Peyer's patch (tissue), 4 donors: ENCODE results near the gene CCDC85A. TPM values are rescaled to one million over a fixed set of nuclear protein-coding genes. Genes with fewer than 3 reads are reported as not detected.

Experiments
- DNase-seq, 3 donors: peaks; one replicate each; pipeline ENCODE4 v3.0.0-alpha.2; 2017 to 2019
- H3K27ac ChIP-seq, 4 donors: fragments of 200-600 bp; sonication (generic); one replicate each; pipeline ENCODE4 v1.5.1; 2016 to 2019
- H3K27me3 ChIP-seq, 2 donors: fragments of 200-600 bp; sonication (generic); one replicate each; pipeline ENCODE4 v1.5.1; 2019
- H3K36me3 ChIP-seq, 3 donors: fragments of 200-600 bp; sonication (generic); one replicate each; pipeline ENCODE4 v1.5.1; 2016 to 2019
- H3K4me1 ChIP-seq, 4 donors: fragments of 200-600 bp; sonication (generic); one replicate each; pipeline ENCODE4 v1.5.1; 2016 to 2019
- H3K4me3 ChIP-seq, 4 donors: fragments of 200-600 bp; sonication (generic); 1 replicate in 3 of 4; 2 replicates in 1 of 4; pipeline ENCODE4 v1.5.1; 2016 to 2019; ENCODE audit warnings: mild to moderate bottlenecking in 1 of 4
- H3K9me3 ChIP-seq, 4 donors: fragments of 200-600 bp; sonication (generic); one replicate each; pipeline ENCODE4 v1.5.1; 2016 to 2019; ENCODE audit warnings: mild to moderate bottlenecking in 1 of 4
- CTCF ChIP-seq, 6 experiments: fragments of 450-650 bp in 4 of 6; fragments of 200-600 bp in 2 of 6; sonication (generic) in 1 of 6; IDR thresholded peaks; one replicate each; pipeline ENCODE4 v1.5.1; 2017 to 2019; ENCODE audit warnings: antibody characterized with exemption in 6 of 6, mild to moderate bottlenecking in 3 of 6, moderate library complexity in 1 of 6
- POLR2A ChIP-seq, 2 donors: fragments of 450-650 bp; IDR thresholded peaks; one replicate each; pipeline ENCODE4 v1.5.1; 2017; ENCODE audit warnings: antibody characterized with exemption in 2 of 2, mild to moderate bottlenecking in 2 of 2, moderate library complexity in 2 of 2
- total RNA-seq, 4 donors: library from RNA; depleted of rRNA; stranded (reverse); fragments of >200 nt; gene quantifications; one replicate each; pipeline ENCODE4 v1.1.0, GENCODE V29; 2016

CCDC85A gene
- total RNA-seq, 4 donors from 2014 or later, result 1.1 to 1.7 (median 1.1) TPM; not detected in 1

GRCh38 chr2:56206250-56206649 is 22.5 kb downstream of the CCDC85A start:
- DNase-seq, result no peak
- no peaks in the 10 kb centered on the region for H3K9me3 ChIP-seq
- no peak for TF ChIP-seq POLR2A (IDR thresholded peaks at IDR 0.05)
- TF ChIP-seq CTCF (IDR thresholded peaks at IDR 0.05), result no peak
- H3K4me3 ChIP-seq, result no peak overlapping the region
- H3K4me1 ChIP-seq, result no peaks in the 10 kb centered on the region
- H3K36me3 ChIP-seq, result no peaks in the 10 kb centered on the region
- no peaks in the 10 kb centered on the region for H3K27me3 ChIP-seq
- no peak overlapping the region for H3K27ac ChIP-seq

- Histone ChIP-seq H3K4me1 (no peaks in the 10 kb centered on the region), H3K27ac (no peak overlapping the region), H3K36me3 (no peaks in the 10 kb centered on the region), H3K9me3 (no peaks in the 10 kb centered on the region), H3K27me3 (no peaks in the 10 kb centered on the region), H3K4me3 (no peak overlapping the region)
- no peak for TF ChIP-seq CTCF (IDR thresholded peaks at IDR 0.05)
- TF ChIP-seq POLR2A (IDR thresholded peaks at IDR 0.05), result no peak
- no peak for DNase-seq
Observed at GRCh38 chr2:56207760-56208159, 24.0 kb downstream of the CCDC85A start.

GRCh38 chr2:56208380-56208779 is 24.6 kb downstream of the CCDC85A start:
- Histone ChIP-seq H3K27ac (no peak overlapping the region), H3K36me3 (no peaks in the 10 kb centered on the region), H3K4me3 (no peak overlapping the region), H3K9me3 (no peaks in the 10 kb centered on the region), H3K27me3 (no peaks in the 10 kb centered on the region), H3K4me1 (no peaks in the 10 kb centered on the region)
- DNase-seq, result no peak
- TF ChIP-seq CTCF (IDR thresholded peaks at IDR 0.05), result no peak
- TF ChIP-seq POLR2A (IDR thresholded peaks at IDR 0.05), result no peak

- Histone ChIP-seq H3K36me3 (no peaks in the 10 kb centered on the region), H3K4me3 (no peak overlapping the region), H3K4me1 (no peaks in the 10 kb centered on the region), H3K27ac (no peak overlapping the region), H3K9me3 (no peaks in the 10 kb centered on the region), H3K27me3 (no peaks in the 10 kb centered on the region)
- DNase-seq, result no peak
- TF ChIP-seq CTCF (IDR thresholded peaks at IDR 0.05), result no peak
- no peak for TF ChIP-seq POLR2A (IDR thresholded peaks at IDR 0.05)
Observed at GRCh38 chr2:56209701-56210100, 25.9 kb downstream of the CCDC85A start.

- no peaks in the 10 kb centered on the region for H3K4me1 ChIP-seq
- H3K4me3 ChIP-seq, result no peak overlapping the region
- H3K27ac ChIP-seq, result no peak overlapping the region
- H3K36me3 ChIP-seq, result no peaks in the 10 kb centered on the region
- no peaks in the 10 kb centered on the region for H3K9me3 ChIP-seq
- H3K27me3 ChIP-seq, result no peaks in the 10 kb centered on the region
- no peak for DNase-seq
- TF ChIP-seq CTCF (IDR thresholded peaks at IDR 0.05) (no peak), POLR2A (IDR thresholded peaks at IDR 0.05) (no peak)
Observed at GRCh38 chr2:56210291-56210690, 26.5 kb downstream of the CCDC85A start.

GRCh38 chr2:56211048-56211447 is 27.3 kb downstream of the CCDC85A start:
- Histone ChIP-seq H3K4me1 (no peaks in the 10 kb centered on the region), H3K27ac (no peak overlapping the region), H3K27me3 (no peaks in the 10 kb centered on the region), H3K4me3 (no peak overlapping the region), H3K36me3 (no peaks in the 10 kb centered on the region), H3K9me3 (no peaks in the 10 kb centered on the region)
- TF ChIP-seq POLR2A (IDR thresholded peaks at IDR 0.05), result no peak
- TF ChIP-seq CTCF (IDR thresholded peaks at IDR 0.05), result no peak
- no peak for DNase-seq
